Neuronal stem cell (in vitro differentiated cells): ENCODE results near the gene SOX18.

Experiments
- DNase-seq: peaks from one replicate; pipeline ENCODE4 v3.0.0-alpha.2; 2013; ENCODE audit warnings: low spot score
- H2AFZ ChIP-seq: one replicate; pipeline ENCODE4 v1.6.1; 2013; ENCODE audit warnings: mild to moderate bottlenecking, low read length, inconsistent platforms
- H2AK5ac ChIP-seq: 2 replicates; pipeline ENCODE4 v1.6.1; 2013; ENCODE audit warnings: low read depth, mild to moderate bottlenecking, inconsistent platforms, low read length, moderate library complexity, mixed read lengths
- H2BK120ac ChIP-seq: 2 replicates; pipeline ENCODE4 v1.6.1; 2013; ENCODE audit warnings: low read depth, mild to moderate bottlenecking, inconsistent platforms, low read length, moderate library complexity, mixed read lengths
- H2BK12ac ChIP-seq: one replicate; pipeline ENCODE4 v1.6.1; 2013; ENCODE audit warnings: low read length, inconsistent platforms
- H2BK15ac ChIP-seq: 2 replicates; pipeline ENCODE4 v1.6.1; 2013; ENCODE audit warnings: mild to moderate bottlenecking, low read length, inconsistent platforms, mixed read lengths
- H2BK5ac ChIP-seq: one replicate; pipeline ENCODE4 v1.6.1; 2013; ENCODE audit warnings: inconsistent platforms, mild to moderate bottlenecking, low read length, moderate library complexity
- H3K14ac ChIP-seq: one replicate; pipeline ENCODE4 v1.6.1; 2013; ENCODE audit warnings: low read length, inconsistent platforms
- H3K18ac ChIP-seq: 2 replicates; pipeline ENCODE4 v1.6.1; 2013; ENCODE audit warnings: low read length, inconsistent platforms
- H3K23ac ChIP-seq: 2 replicates; pipeline ENCODE4 v1.6.1; 2013; ENCODE audit warnings: low read depth, mild to moderate bottlenecking, mixed read lengths, low read length, inconsistent platforms; ENCODE audit not compliant: poor library complexity
- H3K27ac ChIP-seq: replicated peaks from 3 replicates; pipeline ENCODE4 v1.5.1; 2013; ENCODE audit warnings: low read length, inconsistent platforms
- H3K27me3 ChIP-seq, 3 experiments: 2 replicates each; pipeline ENCODE4 v1.6.1; 2013; ENCODE audit warnings: low read length in 3 of 3, mild to moderate bottlenecking in 2 of 3, inconsistent platforms in 1 of 3, low read depth in 1 of 3, mixed read lengths in 1 of 3, moderate library complexity in 1 of 3; ENCODE audit not compliant: control insufficient read depth in 3 of 3, insufficient read depth in 3 of 3
- H3K36me3 ChIP-seq, 2 donors: replicated peaks in 1 of 2; 2 replicates each; pipeline ENCODE4 v1.6.1; 2013; ENCODE audit warnings: low read length in 2 of 2; ENCODE audit not compliant: control insufficient read depth in 2 of 2, insufficient read depth in 2 of 2
- H3K4ac ChIP-seq: 2 replicates; pipeline ENCODE4 v1.6.1; 2013; ENCODE audit warnings: inconsistent platforms, mild to moderate bottlenecking, low read length, moderate library complexity
- H3K4me1 ChIP-seq, 2 donors: 1 replicate in 1 of 2; 2 replicates in 1 of 2; pipeline ENCODE4 v1.6.1; 2013; ENCODE audit warnings: low read length in 2 of 2, low read depth in 1 of 2; ENCODE audit not compliant: control insufficient read depth in 2 of 2, insufficient read depth in 1 of 2
- H3K4me2 ChIP-seq: one replicate; pipeline ENCODE4 v1.6.1; 2013; ENCODE audit warnings: mild to moderate bottlenecking, low read length, inconsistent platforms; ENCODE audit not compliant: insufficient read depth, poor library complexity, severe bottlenecking
- H3K4me3 ChIP-seq, 2 donors: 2 replicates each; pipeline ENCODE4 v1.5.1; 2013; ENCODE audit warnings: low read length in 2 of 2, mild to moderate bottlenecking in 2 of 2, inconsistent platforms in 1 of 2, moderate library complexity in 1 of 2
- H3K79me1 ChIP-seq: one replicate; pipeline ENCODE4 v1.6.1; 2013; ENCODE audit warnings: low read depth, mild to moderate bottlenecking, inconsistent platforms, low read length, moderate library complexity
- H3K9ac ChIP-seq: one replicate; pipeline ENCODE4 v1.6.1; 2013; ENCODE audit warnings: mild to moderate bottlenecking, low read depth, low read length, inconsistent platforms; ENCODE audit not compliant: poor library complexity
- H3K9me3 ChIP-seq, 2 donors: replicated peaks in 1 of 2; 2 replicates each; pipeline versions ENCODE3 to v1.6.1; 2013; ENCODE audit warnings: low read length in 2 of 2, mild to moderate bottlenecking in 2 of 2, inconsistent platforms in 1 of 2, low read depth in 1 of 2, mixed read lengths in 1 of 2, moderate library complexity in 1 of 2; ENCODE audit not compliant: control insufficient read depth in 2 of 2, insufficient read depth in 1 of 2
- H4K8ac ChIP-seq: one replicate; pipeline ENCODE4 v1.6.1; 2013; ENCODE audit warnings: low read depth, mild to moderate bottlenecking, inconsistent platforms, low read length, moderate library complexity
- H4K91ac ChIP-seq: one replicate; pipeline ENCODE4 v1.6.1; 2013; ENCODE audit warnings: low read length, low read depth, mild to moderate bottlenecking, inconsistent platforms; ENCODE audit not compliant: poor library complexity
- WGBS, 2 donors: extraction: QIAGEN DNeasy Blood & Tissue Kit; methylation state at CpG; one replicate each; pipeline ENCODE4 v1.1.7; 2013; ENCODE audit warnings: missing lambda C conversion rate in 2 of 2, mixed read lengths in 1 of 2; ENCODE audit not compliant: insufficient read length in 2 of 2, insufficient replicate concordance in 1 of 2; ENCODE audit errors: extremely low coverage in 2 of 2; 5-methylcytosine and 5-hydroxymethylcytosine counted together

Gene SOX18

DNA sequence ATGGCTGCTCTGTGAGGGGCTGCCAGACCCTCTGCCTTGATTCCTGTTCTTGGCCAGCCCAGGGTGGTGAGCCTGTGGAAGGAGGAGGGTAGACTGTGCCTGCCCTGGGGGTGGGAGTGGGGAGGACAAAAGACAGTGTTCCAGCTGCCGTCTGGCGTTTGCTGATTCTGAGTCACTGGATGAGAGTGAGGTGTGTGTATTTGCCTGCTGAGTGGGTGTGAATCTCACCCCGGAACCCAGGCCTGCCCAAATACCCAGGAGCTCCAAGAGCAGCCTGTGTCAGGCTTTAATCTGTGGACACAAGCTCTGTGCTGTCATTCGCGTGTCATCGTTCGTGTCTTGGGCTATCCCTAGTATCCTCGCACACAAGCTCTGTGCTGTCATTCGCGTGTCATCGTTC is 37.4 kb upstream of the SOX18 start:
- Histone ChIP-seq H3K23ac (no peak overlapping the region), H2BK15ac (no peak overlapping the region), H2AFZ (no peak overlapping the region), H3K27ac (no peak overlapping the region), H3K9ac (no peak overlapping the region), H3K79me1 (no peaks in the 10 kb centered on the region), H3K4me2 (no peak overlapping the region), H2BK120ac (no peak overlapping the region), H4K91ac (no peak overlapping the region), H3K4me1 (peaks cover 19 to 22% of the 10 kb centered on the region in 2 donors), H2AK5ac (no peak overlapping the region), H4K8ac (no peak overlapping the region), H3K18ac (no peak overlapping the region), H3K27me3 (peaks cover 2 to 70% (median 41%) of the 10 kb centered on the region in 3 experiments), H3K36me3 (no peaks in the 10 kb centered on the region), H3K4ac (no peak overlapping the region), H3K9me3 (peaks cover 8 to 19% of the 10 kb centered on the region in 2 donors), H3K4me3 (no peak overlapping the region), H3K14ac (no peak overlapping the region), H2BK5ac (no peak overlapping the region), H2BK12ac (no peak overlapping the region)
- no CpG with 5 or more reads among the region's 11 CpGs for WGBS, 2 donors
- no peak for DNase-seq

- WGBS, 2 donors: no CpG with 5 or more reads among the region's 23 CpGs
- Histone ChIP-seq H4K91ac (no peak overlapping the region), H3K23ac (peak overlapping the region; percentile 67), H3K36me3 (no peaks in the 10 kb centered on the region), H2AFZ (no peak overlapping the region), H3K4me2 (peak overlapping the region; percentile 91), H4K8ac (no peak overlapping the region), H2BK15ac (no peak overlapping the region), H3K4me3 (peak overlapping the region in 1 of 2 donors; percentile 51), H2BK120ac (no peak overlapping the region), H3K9me3 (peaks cover 8 to 19% of the 10 kb centered on the region in 2 donors), H2BK12ac (no peak overlapping the region), H3K9ac (peak overlapping the region; percentile 50), H3K18ac (peak overlapping the region; percentile 98), H3K14ac (no peak overlapping the region), H3K4me1 (peaks cover 26 to 40% of the 10 kb centered on the region in 2 donors), H3K27me3 (peaks cover 2 to 70% (median 42%) of the 10 kb centered on the region in 3 experiments), H3K27ac (no peak overlapping the region), H3K79me1 (peaks cover 2% of the 10 kb centered on the region), H2AK5ac (peak overlapping the region; percentile 0), H3K4ac (no peak overlapping the region), H2BK5ac (no peak overlapping the region)
- no peak for DNase-seq
These were observed 35.3 kb upstream of the SOX18 start for GRCh38 chr20:64084685-64085152.

DNA sequence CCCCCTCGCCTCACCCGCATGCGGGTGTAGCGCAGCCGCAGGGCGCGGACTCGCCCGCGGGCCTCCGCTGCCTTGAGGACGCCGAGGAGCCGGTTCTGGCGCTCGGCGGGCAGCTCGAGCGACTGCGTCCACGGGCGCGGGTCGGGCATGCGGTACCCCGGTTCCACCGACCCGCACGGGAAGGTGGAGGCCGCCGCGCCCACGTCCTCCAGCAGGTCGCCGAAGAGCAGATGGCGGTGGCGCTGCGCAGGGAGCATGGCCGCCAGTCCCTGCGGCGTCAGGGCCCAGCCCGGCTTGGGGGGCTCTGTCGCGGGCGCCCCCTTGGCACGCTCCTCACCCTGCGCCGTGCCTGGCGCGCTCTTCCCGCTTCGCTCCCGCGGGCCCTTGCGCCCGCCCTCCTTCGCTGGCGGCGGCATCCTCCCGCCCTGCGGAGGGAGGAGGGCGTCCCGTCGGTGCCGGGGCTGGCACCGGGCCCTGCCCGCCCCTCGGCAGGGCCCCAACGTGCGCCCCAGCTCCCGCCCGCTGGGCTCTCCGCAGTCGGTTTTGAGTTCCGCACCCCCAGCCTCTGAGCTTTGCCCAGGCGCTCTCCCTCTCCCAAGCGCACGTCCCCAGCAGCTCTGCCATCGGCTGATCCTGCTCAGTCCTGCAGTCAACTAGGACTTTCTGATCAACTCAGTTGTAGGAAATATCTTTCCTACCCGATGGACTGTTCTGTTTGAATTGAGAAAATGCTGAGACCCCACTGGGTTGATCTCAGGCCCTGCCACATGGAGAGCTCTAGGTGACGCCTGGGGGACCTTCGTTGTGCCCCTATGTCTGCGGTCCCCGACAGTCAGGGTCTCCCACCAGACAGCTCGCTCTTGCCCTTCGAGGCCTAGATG is 34.6 kb upstream of the SOX18 start, which contains the start of gene LKAAEAR1:
Gene LKAAEAR1, minus strand, starts transcription at position 595 of the 881 bp plus-strand sequence. Its CDS starts 179 bp downstream, at position 416.
- Histone ChIP-seq H2BK5ac (no peak within 1 kb of the TSS), H3K4me3 (peak within 1 kb of the TSS; percentile 28 to 78), H3K18ac (peak within 1 kb of the TSS; percentile 98), H3K4ac (no peak within 1 kb of the TSS), H3K9me3 (peaks cover 8 to 19% of the 10 kb centered on the region in 2 donors), H3K79me1 (peaks cover 2% of the 10 kb centered on the region), H3K4me1 (peaks cover 27 to 43% of the 10 kb centered on the region in 2 donors), H3K36me3 (no peaks in the 10 kb centered on the region), H4K8ac (peak within 1 kb of the TSS; percentile 65), H2BK120ac (no peak within 1 kb of the TSS), H3K27me3 (peaks cover 2 to 64% (median 42%) of the 10 kb centered on the region in 3 experiments), H4K91ac (no peak within 1 kb of the TSS), H3K23ac (peak within 1 kb of the TSS; percentile 93), H2BK12ac (peak within 1 kb of the TSS; percentile 94), H3K9ac (peak within 1 kb of the TSS; percentile 88), H2AFZ (peak within 1 kb of the TSS; percentile 85), H2AK5ac (peak within 1 kb of the TSS; percentile 20), H3K14ac (peak within 1 kb of the TSS; percentile 94), H2BK15ac (peak within 1 kb of the TSS; percentile 49), H3K4me2 (peak within 1 kb of the TSS; percentile 91), H3K27ac (no peak within 1 kb of the TSS)
- no CpG with 5 or more reads among the region's 86 CpGs for WGBS, 2 donors
- no peak for DNase-seq

DNA sequence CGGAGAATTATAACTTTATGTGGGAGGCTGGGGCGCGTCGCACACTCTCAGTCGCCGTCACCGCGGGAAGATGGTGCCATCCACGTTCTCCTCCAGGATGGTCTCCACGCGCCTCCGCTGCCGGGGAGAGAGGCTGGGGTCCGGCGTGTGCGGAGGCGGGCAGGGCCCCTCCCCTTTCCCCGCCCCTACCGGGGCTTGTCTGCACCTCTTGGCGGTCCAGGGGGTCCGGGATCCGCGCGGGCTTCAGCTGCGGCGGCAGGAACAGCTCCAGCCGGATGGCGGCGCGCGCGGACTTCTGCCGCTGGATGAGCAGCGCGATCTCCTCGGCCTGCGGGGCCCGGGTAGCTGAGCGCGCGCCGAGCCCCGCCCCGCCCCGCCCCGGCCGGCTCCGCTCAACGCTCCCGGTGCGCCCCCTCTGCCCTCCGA is 34.0 kb upstream of the SOX18 start:
- H3K23ac ChIP-seq: peak overlapping the region; percentile 93

More for the DNA sequence above, 34.0 kb upstream of the SOX18 start:
- Histone ChIP-seq H3K4me1 (peaks cover 32 to 50% of the 10 kb centered on the region in 2 donors), H3K9ac (peak overlapping the region; percentile 46), H3K4me3 (peak overlapping the region; percentile 28 to 78), H3K27ac (no peak overlapping the region), H3K27me3 (peaks cover 2 to 57% (median 42%) of the 10 kb centered on the region in 3 experiments), H3K14ac (no peak overlapping the region), H2AK5ac (peak overlapping the region; percentile 20), H3K18ac (peak overlapping the region; percentile 98), H3K79me1 (peaks cover 3% of the 10 kb centered on the region), H2BK12ac (no peak overlapping the region), H4K8ac (no peak overlapping the region), H2AFZ (peak overlapping the region; percentile 85), H2BK15ac (peak overlapping the region; percentile 19), H3K4me2 (peak overlapping the region; percentile 91), H3K36me3 (no peaks in the 10 kb centered on the region), H3K9me3 (peaks cover 8 to 19% of the 10 kb centered on the region in 2 donors), H2BK120ac (no peak overlapping the region), H2BK5ac (no peak overlapping the region), H4K91ac (no peak overlapping the region), H3K4ac (no peak overlapping the region)
- no CpG with 5 or more reads among the region's 52 CpGs for WGBS, 2 donors
- DNase-seq: peak; percentile 76
